H9 (cell line): ENCODE results near the gene PLEKHN1. TPM values are rescaled to one million over a fixed set of nuclear protein-coding genes. Genes with fewer than 3 reads are reported as not detected.

Source experiments
- DNase-seq: peaks from one replicate; pipeline ENCODE4 v3.0.0-alpha.2; 2017
- H2AFZ ChIP-seq: one replicate; pipeline ENCODE4 v1.6.1; 2013; ENCODE audit warnings: mild to moderate bottlenecking, low read length, control low read depth, moderate library complexity
- H2AK5ac ChIP-seq: 2 replicates; pipeline ENCODE4 v1.6.1; 2013; ENCODE audit warnings: low read length, control low read depth, mixed read lengths; ENCODE audit not compliant: insufficient read length
- H2BK120ac ChIP-seq: one replicate; pipeline ENCODE4 v1.6.1; 2013; ENCODE audit warnings: low read depth, mild to moderate bottlenecking, low read length, control low read depth, inconsistent platforms; ENCODE audit not compliant: poor library complexity, severe bottlenecking
- H2BK12ac ChIP-seq: 2 replicates; pipeline ENCODE4 v1.6.1; 2013; ENCODE audit warnings: low read length, control low read depth, mixed read lengths, low read depth; ENCODE audit not compliant: insufficient read length
- H2BK15ac ChIP-seq: 2 replicates; pipeline ENCODE4 v1.6.1; 2013; ENCODE audit warnings: low read depth, low read length, control low read depth
- H2BK20ac ChIP-seq: one replicate; pipeline ENCODE4 v1.6.1; 2013; ENCODE audit warnings: low read depth, mild to moderate bottlenecking, low read length, control low read depth, inconsistent platforms; ENCODE audit not compliant: poor library complexity, severe bottlenecking
- H2BK5ac ChIP-seq: 2 replicates; pipeline ENCODE4 v1.6.1; 2013; ENCODE audit warnings: low read length, control low read depth, mixed read lengths; ENCODE audit not compliant: insufficient read length
- H3K14ac ChIP-seq: 2 replicates; pipeline ENCODE4 v1.6.1; 2013; ENCODE audit warnings: low read length, control low read depth; ENCODE audit not compliant: insufficient read depth
- H3K18ac ChIP-seq: 2 replicates; pipeline ENCODE4 v1.6.1; 2013; ENCODE audit warnings: low read depth, mild to moderate bottlenecking, mixed read lengths, low read length, control low read depth; ENCODE audit not compliant: insufficient read length
- H3K23ac ChIP-seq: 2 replicates; pipeline ENCODE4 v1.6.1; 2013; ENCODE audit warnings: low read length, control low read depth, mixed read lengths, low read depth; ENCODE audit not compliant: insufficient read length
- H3K23me2 ChIP-seq: 2 replicates; pipeline ENCODE4 v1.6.1; 2013; ENCODE audit warnings: low read depth, mild to moderate bottlenecking, mixed read lengths, low read length, control low read depth; ENCODE audit not compliant: insufficient read length, poor library complexity, severe bottlenecking
- H3K27ac ChIP-seq: 2 replicates; pipeline ENCODE4 v1.5.1; 2013; ENCODE audit warnings: low read length, control low read depth, mixed read lengths, low read depth; ENCODE audit not compliant: insufficient read length
- H3K27me3 ChIP-seq: 2 replicates; pipeline ENCODE4 v1.6.1; 2013; ENCODE audit warnings: low read length, control low read depth, inconsistent platforms; ENCODE audit not compliant: insufficient read depth
- H3K4ac ChIP-seq: 2 replicates; pipeline ENCODE4 v1.6.1; 2013; ENCODE audit warnings: low read depth, mild to moderate bottlenecking, control low read depth, inconsistent platforms, low read length, moderate library complexity
- H3K4me1 ChIP-seq: 2 replicates; pipeline ENCODE4 v1.6.1; 2013; ENCODE audit warnings: low read length, control low read depth, inconsistent platforms; ENCODE audit not compliant: insufficient read depth
- H3K4me2 ChIP-seq: 2 replicates; pipeline ENCODE4 v1.6.1; 2013; ENCODE audit warnings: low read length, control low read depth, mixed read lengths; ENCODE audit not compliant: insufficient read length, insufficient read depth
- H3K56ac ChIP-seq: 2 replicates; pipeline ENCODE4 v1.6.1; 2013; ENCODE audit warnings: low read depth, mild to moderate bottlenecking, mixed read lengths, low read length, control low read depth; ENCODE audit not compliant: insufficient read length
- H3K79me1 ChIP-seq: 2 replicates; pipeline ENCODE4 v1.6.1; 2013; ENCODE audit warnings: low read depth, mild to moderate bottlenecking, moderate library complexity, low read length, control low read depth, inconsistent platforms; ENCODE audit not compliant: insufficient read depth, poor library complexity, severe bottlenecking
- H3K79me2 ChIP-seq: 2 replicates; pipeline ENCODE4 v1.6.1; 2013; ENCODE audit warnings: low read length, control low read depth, inconsistent platforms; ENCODE audit not compliant: insufficient read depth
- H3K9ac ChIP-seq: 2 replicates; pipeline ENCODE4 v1.6.1; 2013; ENCODE audit warnings: low read length, control low read depth, mixed read lengths; ENCODE audit not compliant: insufficient read length; ENCODE audit errors: extremely low read depth
- H3K9me3 ChIP-seq: one replicate; pipeline ENCODE4 v1.6.1; 2013; ENCODE audit warnings: low read depth, low read length, inconsistent platforms; ENCODE audit not compliant: control insufficient read depth
- H3T11ph ChIP-seq: one replicate; pipeline ENCODE4 v1.6.1; 2013; ENCODE audit warnings: mild to moderate bottlenecking, low read length, control low read depth, inconsistent platforms
- H4K20me1 ChIP-seq: one replicate; pipeline ENCODE4 v1.6.1; 2013; ENCODE audit not compliant: control insufficient read depth, insufficient read length, insufficient read depth
- H4K5ac ChIP-seq: 2 replicates; pipeline ENCODE4 v1.6.1; 2013; ENCODE audit warnings: low read depth, mild to moderate bottlenecking, mixed read lengths, low read length, control low read depth; ENCODE audit not compliant: insufficient read length
- H4K8ac ChIP-seq: replicated peaks from 2 replicates; pipeline ENCODE4 v1.6.1; 2013; ENCODE audit warnings: low read length, control low read depth, mixed read lengths, low read depth; ENCODE audit not compliant: insufficient read length
- H4K91ac ChIP-seq: 2 replicates; pipeline ENCODE4 v1.6.1; 2013; ENCODE audit warnings: low read depth, mild to moderate bottlenecking, moderate library complexity, mixed read lengths, low read length, control low read depth; ENCODE audit not compliant: insufficient read length
- H3K27ac Mint-ChIP-seq, 3 experiments: 2 replicates in 2 of 3; 3 replicates in 1 of 3; pipeline ENCODE4 v1.8.0; 2020 to 2021; ENCODE audit warnings: mixed read lengths in 3 of 3, mild to moderate bottlenecking in 1 of 3, moderate library complexity in 1 of 3
- H3K27me3 Mint-ChIP-seq: 2 replicates; pipeline ENCODE4 v1.8.0; 2021; ENCODE audit warnings: low read depth, mild to moderate bottlenecking, moderate library complexity, mixed read lengths
- H3K36me3 Mint-ChIP-seq, 3 experiments: 2 replicates in 2 of 3; 3 replicates in 1 of 3; pipeline ENCODE4 v1.8.0; 2020 to 2021; ENCODE audit warnings: low read depth in 3 of 3, mixed read lengths in 3 of 3; ENCODE audit not compliant: insufficient read depth in 1 of 3
- H3K4me1 Mint-ChIP-seq, 2 experiments: 2 replicates each; pipeline ENCODE4 v1.8.0; 2020; ENCODE audit warnings: mixed read lengths in 2 of 2
- H3K4me3 Mint-ChIP-seq, 2 experiments: 2 replicates in 1 of 2; 3 replicates in 1 of 2; pipeline ENCODE4 v1.8.0; 2020 to 2021; ENCODE audit warnings: mild to moderate bottlenecking in 2 of 2, mixed read lengths in 2 of 2, moderate library complexity in 1 of 2
- H3K9me3 Mint-ChIP-seq, 2 experiments: 2 replicates in 1 of 2; 3 replicates in 1 of 2; pipeline ENCODE4 v1.8.0; 2020; ENCODE audit warnings: mild to moderate bottlenecking in 2 of 2, mixed read lengths in 2 of 2, moderate library complexity in 1 of 2
- WGBS: extraction: QIAGEN DNeasy Blood & Tissue Kit; methylation state at CpG from one replicate; pipeline ENCODE4 v1.1.7; 2013; ENCODE audit warnings: missing lambda C conversion rate, low lambda C conversion rate, mixed read lengths; ENCODE audit not compliant: insufficient read length; ENCODE audit errors: extremely low coverage; 5-methylcytosine and 5-hydroxymethylcytosine counted together
- total RNA-seq: library from RNA; stranded (reverse); gene quantifications from 2 replicates; pipeline ENCODE4 v1.2.1, GENCODE V29; 2021
- TF ChIP-seq, protein P1 (sequence below): fragments of 200-600 bp; sonication (generic); conservative IDR thresholded peaks from 3 replicates; pipeline ENCODE4 v1.8.0; 2021; ENCODE audit warnings: antibody characterized with exemption, mild to moderate bottlenecking

Gene PLEKHN1
- total RNA-seq, 1 experiment from 2014 or later, result 3.0 TPM

DNA sequence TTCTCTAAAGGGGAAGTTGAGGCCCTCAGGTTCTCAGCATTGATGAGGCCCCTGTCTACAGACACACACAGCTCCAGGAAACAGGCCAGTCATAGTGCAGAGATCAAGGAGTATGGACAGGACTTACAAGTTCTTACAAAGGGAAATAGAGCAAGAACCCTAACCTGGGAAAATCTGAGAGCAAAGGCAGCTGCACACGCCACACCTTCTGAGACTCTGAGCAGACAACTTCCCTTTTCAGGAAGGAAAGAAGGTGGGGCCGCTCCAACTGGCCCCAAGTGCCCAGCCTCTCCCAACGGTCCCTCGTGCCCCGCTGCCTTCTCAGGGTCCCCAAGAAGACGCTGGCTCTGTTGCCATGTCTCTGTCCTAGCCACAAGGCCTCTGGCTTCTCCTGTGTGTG lies 10.8 kb upstream of the PLEKHN1 start:
- Histone ChIP-seq H2BK5ac (no peak overlapping the region), H2BK12ac (no peak overlapping the region), H4K8ac (no peak overlapping the region), H3T11ph (no peak overlapping the region), H3K9me3 (no peaks in the 10 kb centered on the region), H3K23ac (no peak overlapping the region), H3K4ac (no peak overlapping the region), H3K79me1 (peaks cover 4% of the 10 kb centered on the region), H3K79me2 (peaks cover 5% of the 10 kb centered on the region; the same call in 1 of the 2 replicates), H2AFZ (no peak overlapping the region), H3K4me2 (no peak overlapping the region), H2AK5ac (no peak overlapping the region), H3K18ac (no peak overlapping the region), H3K9ac (no peak overlapping the region), H3K14ac (no peak overlapping the region), H2BK20ac (no peak overlapping the region), H3K23me2 (no peaks in the 10 kb centered on the region), H3K27ac (no peak overlapping the region), H4K5ac (no peak overlapping the region), H3K27me3 (peaks cover 4% of the 10 kb centered on the region; the same call in 1 of the 2 replicates), H3K56ac (no peak overlapping the region), H2BK120ac (no peak overlapping the region), H2BK15ac (no peak overlapping the region), H4K20me1 (no peaks in the 10 kb centered on the region), H3K4me1 (no peaks in the 10 kb centered on the region), H4K91ac (no peak overlapping the region)
- no peak overlapping the region for H3K4me3 Mint-ChIP-seq
- peaks cover 7 to 15% of the 10 kb centered on the region in 2 experiments for H3K4me1 Mint-ChIP-seq
- H3K36me3 Mint-ChIP-seq, result peaks cover 26 to 66% (median 53%) of the 10 kb centered on the region in 3 experiments; a peak in 6 of 7 replicates
- H3K9me3 Mint-ChIP-seq, result no peaks in the 10 kb centered on the region; a peak in 2 of 5 replicates
- WGBS, result no CpG with 5 or more reads among the region's 6 CpGs
- no peak for DNase-seq
- TF ChIP-seq, protein P1, sequence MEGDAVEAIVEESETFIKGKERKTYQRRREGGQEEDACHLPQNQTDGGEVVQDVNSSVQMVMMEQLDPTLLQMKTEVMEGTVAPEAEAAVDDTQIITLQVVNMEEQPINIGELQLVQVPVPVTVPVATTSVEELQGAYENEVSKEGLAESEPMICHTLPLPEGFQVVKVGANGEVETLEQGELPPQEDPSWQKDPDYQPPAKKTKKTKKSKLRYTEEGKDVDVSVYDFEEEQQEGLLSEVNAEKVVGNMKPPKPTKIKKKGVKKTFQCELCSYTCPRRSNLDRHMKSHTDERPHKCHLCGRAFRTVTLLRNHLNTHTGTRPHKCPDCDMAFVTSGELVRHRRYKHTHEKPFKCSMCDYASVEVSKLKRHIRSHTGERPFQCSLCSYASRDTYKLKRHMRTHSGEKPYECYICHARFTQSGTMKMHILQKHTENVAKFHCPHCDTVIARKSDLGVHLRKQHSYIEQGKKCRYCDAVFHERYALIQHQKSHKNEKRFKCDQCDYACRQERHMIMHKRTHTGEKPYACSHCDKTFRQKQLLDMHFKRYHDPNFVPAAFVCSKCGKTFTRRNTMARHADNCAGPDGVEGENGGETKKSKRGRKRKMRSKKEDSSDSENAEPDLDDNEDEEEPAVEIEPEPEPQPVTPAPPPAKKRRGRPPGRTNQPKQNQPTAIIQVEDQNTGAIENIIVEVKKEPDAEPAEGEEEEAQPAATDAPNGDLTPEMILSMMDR, result no peak
- no peak overlapping the region for H3K27ac Mint-ChIP-seq
- H3K27me3 Mint-ChIP-seq, result peaks cover 10% of the 10 kb centered on the region
